ENCODE data around the gene LMF2.

Gene LMF2

DNA sequence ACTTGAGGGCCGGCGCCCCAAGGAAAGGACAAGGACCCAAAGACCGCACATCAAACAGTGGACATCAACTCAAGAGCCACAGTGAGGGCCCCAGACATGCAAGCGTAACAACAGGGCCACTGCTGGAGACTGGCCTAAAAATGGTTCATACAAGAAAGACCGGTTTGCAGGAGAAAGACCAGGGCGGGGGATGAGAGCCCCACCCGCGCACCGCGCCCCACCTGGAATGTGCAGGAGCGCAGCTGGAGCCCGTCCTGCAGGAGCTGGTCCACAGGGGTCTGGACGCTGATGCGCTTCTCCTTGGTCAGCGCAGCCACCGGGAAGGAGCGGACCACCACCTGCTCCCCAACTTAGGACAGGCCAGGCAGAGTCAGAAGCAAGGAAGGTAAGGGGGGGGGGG is 46.6 kb downstream of the LMF2 start:
- no peak for DNase-seq

DNA sequence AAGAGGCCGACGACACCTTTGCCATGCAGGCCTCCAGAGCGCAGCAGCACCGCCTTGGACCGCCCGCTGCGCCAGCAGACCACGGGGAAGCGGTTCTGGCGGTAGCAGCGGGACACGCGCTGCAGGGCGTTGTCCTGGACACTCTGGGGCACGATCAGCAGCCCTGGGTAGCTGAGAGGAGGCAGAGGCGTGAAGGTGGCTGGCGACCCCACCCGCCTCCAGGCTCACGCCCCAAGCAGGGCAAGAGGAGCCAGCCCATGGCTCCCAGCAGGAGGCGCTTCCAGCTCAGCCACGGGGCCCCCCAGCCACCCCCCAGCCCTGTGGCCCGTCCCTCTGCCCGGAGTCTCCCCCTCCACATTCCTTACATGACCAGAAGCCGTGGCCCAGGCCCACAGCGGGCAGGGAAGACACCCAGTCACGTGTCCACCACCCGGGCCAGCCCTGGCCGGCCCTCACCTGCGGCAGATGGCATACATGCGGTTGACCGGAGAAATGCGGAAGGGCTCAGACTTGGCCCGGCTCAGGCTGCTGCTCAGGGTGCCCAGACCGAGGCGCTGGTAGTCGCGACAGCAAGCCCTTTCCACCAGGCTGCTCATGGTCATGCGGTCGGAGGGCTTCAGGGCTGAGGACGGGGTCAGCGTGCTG is 47.9 kb downstream of the LMF2 start:
- DNase-seq, result no peak

DNA sequence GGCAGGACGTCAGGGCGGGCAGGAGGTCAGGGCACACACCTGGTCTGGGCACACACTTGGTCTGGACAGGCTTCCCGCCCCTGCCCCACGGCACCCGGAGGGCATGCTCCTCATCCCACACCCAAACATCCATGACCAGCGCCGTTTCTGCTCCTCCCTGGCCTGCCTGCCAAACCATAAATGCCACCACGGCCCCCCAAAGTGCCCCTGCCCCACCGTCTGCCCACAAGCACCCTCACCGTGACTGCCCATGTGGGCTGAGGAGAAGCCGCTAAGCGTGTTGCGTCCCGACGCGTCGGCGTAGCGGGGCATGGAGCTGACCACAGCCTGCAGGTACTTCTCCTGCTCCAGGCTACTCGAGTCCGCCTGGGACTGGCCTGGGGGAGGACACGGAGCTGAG is 48.5 kb downstream of the LMF2 start:
- DNase-seq, result no peak

DNA sequence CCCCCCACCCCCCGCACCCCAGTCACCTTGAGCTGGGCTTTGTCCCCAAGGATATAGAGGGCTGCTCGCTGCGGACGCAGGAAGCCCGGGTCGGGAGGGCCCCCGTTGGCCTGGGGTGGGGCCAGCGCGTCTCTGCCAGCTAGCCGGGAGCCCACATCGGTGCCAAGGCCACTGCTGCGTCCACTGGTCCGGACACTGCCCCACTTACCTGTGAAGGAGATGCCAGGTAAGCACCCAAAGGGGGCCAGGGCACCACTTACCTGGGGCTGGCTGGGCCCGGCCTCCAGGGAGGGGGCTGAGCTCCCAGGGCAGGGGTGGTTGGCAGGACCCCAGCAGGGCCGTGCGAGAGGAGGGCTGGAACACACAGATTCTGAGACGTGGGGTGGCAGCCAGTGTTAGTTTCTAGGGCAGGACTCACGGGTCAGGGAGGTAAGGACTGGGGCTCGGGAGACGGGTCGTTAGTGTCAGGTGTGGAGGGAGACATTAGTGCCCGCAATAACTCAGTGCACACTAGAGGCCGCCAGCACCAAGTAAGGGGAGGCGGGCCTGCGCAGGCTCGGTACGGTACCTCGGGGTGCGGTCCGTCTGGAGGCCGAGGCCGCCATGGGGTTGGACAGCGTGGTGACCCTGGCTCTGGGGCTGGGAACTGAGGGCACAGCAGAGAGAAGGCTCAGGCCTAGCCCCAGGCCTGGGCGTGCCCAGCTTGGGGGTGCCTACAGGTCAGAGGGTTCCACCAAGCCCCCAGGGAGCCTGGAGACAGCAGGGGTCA is 50.9 kb downstream of the LMF2 start:
- no peak for DNase-seq

- no peak for DNase-seq
These were observed 51.5 kb downstream of the LMF2 start for GRCh38 chr22:50456026-50456425.

DNA sequence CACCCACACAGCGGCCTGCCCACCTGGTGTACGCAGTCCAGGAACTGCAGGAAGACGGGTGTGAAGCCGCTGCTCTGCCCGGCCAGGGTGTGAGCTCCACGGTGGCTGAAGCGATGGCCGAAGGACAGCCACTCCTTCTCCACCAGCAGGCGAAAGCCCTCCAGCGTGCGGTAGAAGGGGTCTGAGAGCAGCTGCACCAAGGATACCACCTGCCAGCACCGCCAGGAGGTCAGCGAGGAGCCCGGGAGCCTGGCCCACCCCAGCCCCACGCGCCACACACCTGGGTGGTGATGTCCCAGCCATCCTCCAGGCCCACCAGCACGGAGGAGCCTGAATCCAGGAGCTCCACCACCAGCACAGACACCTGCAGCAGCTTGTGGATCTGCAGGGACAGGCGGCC is 52.3 kb downstream of the LMF2 start:
- DNase-seq, result no peak

GRCh38 chr22:50454556-50455075 is 52.9 kb downstream of the LMF2 start:
- DNase-seq, result no peak

Data from CD4-positive, alpha-beta T cell treated with Interleukin-10 for 1 hour (primary cell).